ENCODE measurements around the gene RNASEH1. TPM values are rescaled to one million over a fixed set of nuclear protein-coding genes. Genes with fewer than 3 reads are reported as not detected.

RNASEH1 gene
- total and polyA plus RNA-seq, 2 experiments from 2014 or later = 33.2 to 40.7 TPM

DNA sequence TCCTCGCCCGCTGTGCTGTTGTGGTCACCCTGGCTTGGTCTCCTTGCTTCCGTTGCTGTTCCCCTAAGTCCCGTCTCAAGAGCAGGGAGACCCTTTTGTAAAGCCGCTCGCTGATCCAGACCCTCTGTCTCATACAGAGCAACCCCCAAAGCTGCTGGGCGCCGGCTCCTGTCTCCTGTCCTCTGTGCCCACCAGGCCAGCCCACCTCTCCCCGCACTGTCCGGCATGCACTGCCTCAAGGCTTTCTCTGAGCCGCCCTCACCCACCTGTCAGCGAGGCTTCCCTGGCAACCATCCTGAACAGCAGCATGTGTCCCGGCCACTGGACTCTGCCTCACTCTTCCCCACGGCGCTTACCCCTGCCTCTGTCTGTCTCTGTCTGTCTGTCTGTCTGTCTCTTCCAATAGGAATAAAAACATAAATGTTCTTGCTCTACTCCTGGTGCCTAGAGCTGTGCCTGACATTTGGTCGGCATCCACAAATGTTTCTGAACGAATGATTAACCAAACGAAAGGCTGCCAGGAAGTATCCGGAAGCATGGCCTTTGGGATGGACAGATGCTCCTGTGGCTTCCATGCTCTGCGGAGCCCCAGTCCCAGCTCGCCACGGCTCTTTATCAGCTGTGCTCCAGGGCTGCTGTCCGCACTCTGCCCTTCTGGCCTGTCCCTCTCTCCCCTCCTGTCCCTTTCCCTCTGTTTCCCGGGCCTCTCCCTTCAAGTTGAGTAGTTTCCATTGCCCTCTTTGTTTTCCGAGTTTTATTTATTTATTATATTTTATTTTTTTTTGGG is 44.6 kb upstream of the RNASEH1 start:
- no peak overlapping the region for H3K27ac ChIP-seq (ENCODE audit: low read depth)
- no peaks in the 10 kb centered on the region for H3K9me2 ChIP-seq (ENCODE audit: insufficient read depth)
- no peaks in the 10 kb centered on the region for H3K27me3 ChIP-seq (ENCODE audit: insufficient read depth)
- ATAC-seq (no peak), DNase-seq (ENCODE audit: low spot score) (no peak)
- no peaks in the 10 kb centered on the region for H3K4me1 ChIP-seq (ENCODE audit: insufficient read depth)
- H3K4me2 ChIP-seq = no peak overlapping the region
- no peaks in the 10 kb centered on the region for H3K79me2 ChIP-seq (replicated peaks; ENCODE audit: insufficient read depth)
- TF ChIP-seq, protein P1, sequence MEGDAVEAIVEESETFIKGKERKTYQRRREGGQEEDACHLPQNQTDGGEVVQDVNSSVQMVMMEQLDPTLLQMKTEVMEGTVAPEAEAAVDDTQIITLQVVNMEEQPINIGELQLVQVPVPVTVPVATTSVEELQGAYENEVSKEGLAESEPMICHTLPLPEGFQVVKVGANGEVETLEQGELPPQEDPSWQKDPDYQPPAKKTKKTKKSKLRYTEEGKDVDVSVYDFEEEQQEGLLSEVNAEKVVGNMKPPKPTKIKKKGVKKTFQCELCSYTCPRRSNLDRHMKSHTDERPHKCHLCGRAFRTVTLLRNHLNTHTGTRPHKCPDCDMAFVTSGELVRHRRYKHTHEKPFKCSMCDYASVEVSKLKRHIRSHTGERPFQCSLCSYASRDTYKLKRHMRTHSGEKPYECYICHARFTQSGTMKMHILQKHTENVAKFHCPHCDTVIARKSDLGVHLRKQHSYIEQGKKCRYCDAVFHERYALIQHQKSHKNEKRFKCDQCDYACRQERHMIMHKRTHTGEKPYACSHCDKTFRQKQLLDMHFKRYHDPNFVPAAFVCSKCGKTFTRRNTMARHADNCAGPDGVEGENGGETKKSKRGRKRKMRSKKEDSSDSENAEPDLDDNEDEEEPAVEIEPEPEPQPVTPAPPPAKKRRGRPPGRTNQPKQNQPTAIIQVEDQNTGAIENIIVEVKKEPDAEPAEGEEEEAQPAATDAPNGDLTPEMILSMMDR (conservative IDR thresholded peaks at IDR 0.05; ENCODE audit: low read depth in 2 of 2) = no peak
- TF ChIP-seq POLR2AphosphoS5 (IDR thresholded peaks at IDR 0.05; ENCODE audit: low read depth) (no peak), CREB1 (CRISPR knock-in tag; IDR thresholded peaks at IDR 0.05; ENCODE audit: low read depth) (no peak), STAT1 (IDR thresholded peaks at IDR 0.05; ENCODE audit: unreplicated experiment) (no peak), ZNF114 (CRISPR knock-in tag; IDR thresholded peaks at IDR 0.05) (no peak), ETS1 (IDR thresholded peaks at IDR 0.05) (no peak), EZH2phosphoT487 (IDR thresholded peaks at IDR 0.05; ENCODE audit: unreplicated experiment) (no peak), JUNB (IDR thresholded peaks at IDR 0.05; ENCODE audit: unreplicated experiment) (no peak)
- no peak overlapping the region for H3K4me3 Mint-ChIP-seq
- H3K4me1 Mint-ChIP-seq = peaks cover 2% of the 10 kb centered on the region; the same call in 2 of the 3 replicates
- H3F3A ChIP-seq (replicated peaks; ENCODE audit: low read depth) = no peaks in the 10 kb centered on the region
- no peak overlapping the region for H2AFZ ChIP-seq
- no peaks in the 10 kb centered on the region for H3K36me3 Mint-ChIP-seq (ENCODE audit: low read depth)
- no peak overlapping the region for H3K4me3 ChIP-seq
- H3K9me3 Mint-ChIP-seq = peaks cover 4% of the 10 kb centered on the region; the same call in 1 of the 3 replicates
- H4K20me1 ChIP-seq (replicated peaks; ENCODE audit: insufficient read depth) = no peaks in the 10 kb centered on the region
- H3K27me3 Mint-ChIP-seq (ENCODE audit: insufficient read depth, low read depth, poor library complexity) = peaks cover 13% of the 10 kb centered on the region
- no peaks in the 10 kb centered on the region for H3K36me3 ChIP-seq (ENCODE audit: insufficient read depth)
- H3K27ac Mint-ChIP-seq = no peak overlapping the region

DNA sequence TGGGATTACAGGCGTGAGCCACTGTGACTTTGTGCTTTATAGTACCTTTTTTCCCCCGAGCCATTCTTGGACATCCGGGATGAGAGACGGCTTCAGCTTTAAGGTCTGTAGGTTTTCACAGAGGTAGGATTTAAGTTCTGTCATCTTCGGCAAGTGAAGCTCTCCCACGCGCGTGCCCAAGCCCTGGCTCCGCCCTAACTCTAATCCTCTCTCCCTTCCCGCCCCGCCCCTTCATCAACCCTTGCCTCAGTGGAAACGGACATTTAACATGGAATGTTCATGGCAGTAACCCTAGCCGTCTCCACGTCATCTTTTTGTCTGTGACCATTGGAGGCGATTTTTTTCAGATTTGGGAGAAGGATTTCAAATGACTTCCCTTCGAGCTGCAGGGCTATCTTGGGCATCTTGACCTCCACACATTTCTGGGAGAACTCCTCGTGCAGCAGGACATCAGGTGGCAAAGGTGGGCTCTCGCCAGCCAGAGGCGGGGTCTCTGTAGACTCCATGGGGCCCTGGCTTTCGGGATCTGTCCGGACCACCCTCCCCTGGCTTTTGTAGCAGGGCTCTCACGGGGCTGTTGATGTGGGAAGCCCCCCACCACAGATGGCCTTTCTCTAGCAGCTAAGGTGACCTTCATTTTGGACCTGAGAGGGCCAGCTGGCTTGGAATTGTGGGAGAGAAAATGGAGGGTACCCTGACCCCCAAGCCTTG is 43.6 kb upstream of the RNASEH1 start:
- Histone ChIP-seq H3K4me3 (no peak overlapping the region), H3K36me3 (ENCODE audit: insufficient read depth) (no peaks in the 10 kb centered on the region), H3K4me2 (no peak overlapping the region), H3F3A (replicated peaks; ENCODE audit: low read depth) (no peaks in the 10 kb centered on the region), H4K20me1 (replicated peaks; ENCODE audit: insufficient read depth) (no peaks in the 10 kb centered on the region), H3K27ac (ENCODE audit: low read depth) (no peak overlapping the region), H3K9me2 (ENCODE audit: insufficient read depth) (no peaks in the 10 kb centered on the region), H3K79me2 (replicated peaks; ENCODE audit: insufficient read depth) (no peaks in the 10 kb centered on the region), H2AFZ (no peak overlapping the region), H3K27me3 (ENCODE audit: insufficient read depth) (no peaks in the 10 kb centered on the region), H3K4me1 (ENCODE audit: insufficient read depth) (no peaks in the 10 kb centered on the region)
- DNase-seq (ENCODE audit: low spot score) = no peak
- Mint-ChIP-seq H3K36me3 (ENCODE audit: low read depth) (no peaks in the 10 kb centered on the region), H3K27ac (no peak overlapping the region), H3K4me1 (peaks cover 4% of the 10 kb centered on the region; the same call in 2 of the 3 replicates), H3K4me3 (no peak overlapping the region), H3K27me3 (ENCODE audit: insufficient read depth, low read depth, poor library complexity) (peaks cover 18% of the 10 kb centered on the region), H3K9me3 (peaks cover 4% of the 10 kb centered on the region; the same call in 1 of the 3 replicates)
- ATAC-seq = no peak
- TF ChIP-seq, protein P1 (conservative IDR thresholded peaks at IDR 0.05; ENCODE audit: low read depth in 2 of 2) = no peak

Measured in GM23338 (cell line).